Jurkat, Clone E6-1 (cell line): ENCODE measurements around the gene FOLR3.
"Not testable (repeated sequence)": the region's sequence is repeated elsewhere in the genome, so short reads cannot be mapped to it uniquely, and the experiment has no call there.

Experiments
- DNase-seq: peaks from one replicate; pipeline ENCODE4 v3.0.0-alpha.2; 2011; ENCODE audit warnings: low read depth, low spot score
- H3K4me3 ChIP-seq: 2 replicates; pipeline ENCODE4 v1.5.1; 2011; ENCODE audit warnings: mild to moderate bottlenecking, low read length, control low read depth, moderate library complexity

The FOLR3 gene

DNA sequence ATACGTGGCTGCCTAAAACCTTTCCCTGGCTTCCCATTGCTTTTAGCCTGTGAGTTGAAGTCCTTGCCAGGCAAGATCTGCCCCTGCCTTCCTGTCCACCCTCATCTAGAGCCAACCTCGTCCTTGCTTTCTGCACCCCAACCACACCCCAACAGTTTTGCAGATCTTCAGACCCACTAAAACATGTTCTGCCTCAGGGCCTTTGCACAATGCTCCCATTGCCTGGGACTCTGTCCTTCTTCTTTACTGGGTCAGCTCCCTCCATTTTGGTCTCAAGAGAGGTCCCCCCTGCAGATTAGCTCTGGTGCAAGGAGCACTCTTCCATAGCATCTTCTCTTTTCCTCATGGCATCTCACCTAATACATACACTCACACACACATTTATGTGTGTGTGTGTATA is 14.6 kb upstream of the FOLR3 start:
- DNase-seq: no peak
- H3K4me3 ChIP-seq: no peak overlapping the region

DNA sequence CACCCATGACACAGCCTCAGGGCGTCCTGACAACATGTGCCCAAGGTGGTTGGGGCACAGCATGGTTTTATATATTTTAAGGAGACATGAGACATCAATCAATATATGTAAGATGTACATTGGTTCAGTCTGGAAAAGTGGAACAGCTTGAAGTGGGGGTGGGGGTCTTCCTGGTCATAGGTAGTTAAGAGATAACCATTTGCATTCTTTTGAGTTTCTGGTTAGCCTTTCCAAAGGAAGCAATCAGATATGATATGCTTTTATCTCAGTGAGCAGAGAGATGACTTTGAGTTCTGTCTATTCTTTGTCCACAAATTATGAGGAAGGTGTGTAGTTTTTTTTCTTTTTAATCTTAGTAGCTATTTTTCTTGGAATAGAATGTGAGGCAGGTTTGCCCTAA is 12.9 kb upstream of the FOLR3 start:
- no peak for DNase-seq
- no peak overlapping the region for H3K4me3 ChIP-seq

GRCh38 chr11:72123117-72123653 is 12.3 kb upstream of the FOLR3 start:
- no peak overlapping the region for H3K4me3 ChIP-seq
- DNase-seq: no peak

- DNase-seq: no peak
Observed at GRCh38 chr11:72124046-72124445, 11.5 kb upstream of the FOLR3 start.

GRCh38 chr11:72125956-72126355 is 9.6 kb upstream of the FOLR3 start:
- H3K4me3 ChIP-seq: no peak overlapping the region
- DNase-seq: no peak

More at GRCh38 chr11:72124046-72124445, 11.5 kb upstream of the FOLR3 start:
- no peak overlapping the region for H3K4me3 ChIP-seq

GRCh38 chr11:72127923-72128322 is 7.6 kb upstream of the FOLR3 start:
- DNase-seq: no peak
- no peak overlapping the region for H3K4me3 ChIP-seq

DNA sequence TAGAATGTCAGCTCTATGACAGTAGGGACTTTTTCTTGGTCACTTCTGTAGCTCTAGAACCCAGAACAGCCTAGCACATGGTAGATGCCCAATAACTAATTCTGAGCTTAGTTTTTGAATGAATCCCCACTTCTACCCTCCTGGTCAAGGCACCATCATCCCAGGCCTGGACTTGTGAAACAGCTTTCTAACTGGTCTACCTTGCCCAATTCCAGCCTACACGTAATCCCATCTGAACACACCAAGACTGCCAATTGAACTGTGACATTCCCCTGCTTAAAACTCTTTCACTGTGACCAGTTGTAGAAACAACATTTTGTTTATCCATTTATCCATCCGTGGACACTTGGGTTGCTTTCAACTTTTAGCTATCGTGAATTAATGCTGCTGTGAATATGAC is 6.1 kb upstream of the FOLR3 start:
- no peak overlapping the region for H3K4me3 ChIP-seq
- DNase-seq: no peak

- DNase-seq: no peak
- H3K4me3 ChIP-seq: no peak overlapping the region
Observed at GRCh38 chr11:72132646-72133045, 2.9 kb upstream of the FOLR3 start.

DNA sequence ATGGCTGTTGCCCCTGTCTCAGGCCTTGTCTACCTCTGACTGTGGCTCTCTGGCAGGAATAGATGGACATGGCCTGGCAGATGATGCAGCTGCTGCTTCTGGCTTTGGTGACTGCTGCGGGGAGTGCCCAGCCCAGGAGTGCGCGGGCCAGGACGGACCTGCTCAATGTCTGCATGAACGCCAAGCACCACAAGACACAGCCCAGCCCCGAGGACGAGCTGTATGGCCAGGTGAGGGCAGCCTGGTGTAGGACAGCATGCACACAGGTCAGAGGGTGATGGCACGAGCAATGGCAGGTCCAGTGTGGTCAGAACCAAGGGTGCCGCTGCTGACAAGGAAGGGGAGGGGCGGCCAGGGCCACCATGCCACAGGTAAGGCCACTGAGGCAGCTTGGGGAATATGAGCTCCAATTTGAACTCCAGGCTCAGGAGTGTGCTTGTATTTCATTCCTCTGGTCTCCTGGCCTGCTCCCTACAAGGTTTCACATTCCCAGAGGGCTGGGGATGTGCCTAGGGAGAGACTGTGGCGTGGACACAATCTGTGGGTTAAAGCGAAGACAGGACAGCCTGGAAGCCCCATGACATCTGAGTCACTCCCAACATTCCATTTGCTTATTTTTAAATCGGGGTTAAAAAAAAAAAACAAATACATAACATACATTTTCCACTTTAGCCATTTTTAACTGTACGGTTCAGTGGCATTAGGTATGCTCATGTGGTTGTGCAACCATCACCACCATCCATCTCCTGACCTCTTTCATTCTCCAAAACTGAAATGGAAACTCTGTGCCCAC is 562 bp downstream of the FOLR3 start:
- no peak for DNase-seq
- no peak overlapping the region for H3K4me3 ChIP-seq

GRCh38 chr11:72136684-72137262 is 1.2 kb downstream of the FOLR3 start:
- no peak for DNase-seq
- H3K4me3 ChIP-seq: no peak overlapping the region

DNA sequence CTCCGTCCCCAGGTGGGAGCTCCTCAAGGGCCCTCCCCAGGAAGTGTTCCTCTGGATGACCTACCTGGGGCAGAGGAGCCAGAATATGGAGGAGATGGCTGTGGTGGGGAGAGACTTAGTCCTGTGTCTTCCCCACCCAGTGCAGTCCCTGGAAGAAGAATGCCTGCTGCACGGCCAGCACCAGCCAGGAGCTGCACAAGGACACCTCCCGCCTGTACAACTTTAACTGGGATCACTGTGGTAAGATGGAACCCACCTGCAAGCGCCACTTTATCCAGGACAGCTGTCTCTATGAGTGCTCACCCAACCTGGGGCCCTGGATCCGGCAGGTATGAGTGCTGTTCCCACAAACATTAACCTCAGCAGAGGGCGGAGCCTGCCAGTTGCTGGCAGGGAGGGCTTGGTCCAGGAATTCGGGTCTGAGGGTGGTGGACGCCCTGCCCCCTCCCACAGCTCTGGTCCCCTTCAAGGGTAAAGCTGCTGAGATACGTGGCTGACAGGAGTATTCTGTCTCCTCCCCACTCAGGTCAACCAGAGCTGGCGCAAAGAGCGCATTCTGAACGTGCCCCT is 3.4 kb downstream of the FOLR3 start:
- DNase-seq: no peak
- H3K4me3 ChIP-seq: no peak overlapping the region

DNA sequence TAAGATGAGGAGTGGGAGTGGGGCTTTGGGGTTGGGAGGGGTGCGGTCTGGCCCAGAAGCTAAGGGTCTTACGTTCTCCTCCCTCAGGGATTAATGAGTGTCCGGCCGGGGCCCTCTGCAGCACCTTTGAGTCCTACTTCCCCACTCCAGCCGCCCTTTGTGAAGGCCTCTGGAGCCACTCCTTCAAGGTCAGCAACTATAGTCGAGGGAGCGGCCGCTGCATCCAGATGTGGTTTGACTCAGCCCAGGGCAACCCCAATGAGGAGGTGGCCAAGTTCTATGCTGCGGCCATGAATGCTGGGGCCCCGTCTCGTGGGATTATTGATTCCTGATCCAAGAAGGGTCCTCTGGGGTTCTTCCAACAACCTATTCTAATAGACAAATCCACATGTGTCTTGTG is 4.0 kb downstream of the FOLR3 start:
- DNase-seq: no peak

GRCh38 chr11:72140661-72141060 is 5.1 kb downstream of the FOLR3 start:
- no peak for DNase-seq
- no peak overlapping the region for H3K4me3 ChIP-seq

More for the DNA sequence above, 4.0 kb downstream of the FOLR3 start:
- H3K4me3 ChIP-seq: no peak overlapping the region

DNA sequence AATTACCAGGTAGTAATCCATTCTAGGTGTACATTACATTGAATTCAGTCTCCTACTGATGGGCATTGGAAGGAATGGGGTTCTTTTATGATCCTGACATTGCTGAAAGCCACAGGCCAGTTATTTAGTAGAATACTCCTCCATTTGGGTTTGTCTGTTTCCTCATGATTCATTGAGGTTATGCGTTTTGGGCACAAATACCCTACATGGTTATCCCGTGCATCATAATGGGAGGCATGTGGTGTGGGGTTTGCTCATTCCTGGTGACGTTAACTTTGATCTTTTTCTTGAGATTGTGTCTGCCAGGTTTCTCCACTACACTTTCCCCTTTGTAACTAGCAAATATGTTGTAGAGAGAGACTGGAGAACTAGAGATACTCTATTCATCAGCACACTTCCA is 5.5 kb downstream of the FOLR3 start:
- no peak for DNase-seq
- H3K4me3 ChIP-seq: no peak overlapping the region

DNA sequence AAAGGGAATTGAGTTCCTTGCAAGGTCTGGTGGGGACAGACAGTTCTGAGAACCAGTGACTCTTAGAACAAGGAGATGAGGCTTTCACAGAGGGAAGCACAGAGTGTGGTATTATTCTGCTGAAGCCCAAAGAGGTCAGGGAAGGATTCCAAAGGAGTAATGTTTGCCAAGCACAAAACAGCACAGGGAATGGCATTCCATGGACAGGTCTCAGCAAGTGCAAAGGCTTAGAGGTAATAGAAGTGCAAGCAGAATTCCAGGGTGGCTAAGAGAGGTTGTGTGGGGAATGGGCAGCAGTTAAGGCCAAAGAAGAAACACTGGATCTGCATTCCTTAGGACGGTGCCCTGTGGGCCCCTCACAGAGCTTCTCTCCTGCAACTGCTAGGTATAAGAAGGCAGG is 6.6 kb downstream of the FOLR3 start:
- not testable (repeated sequence) for H3K4me3 ChIP-seq, DNase-seq

DNA sequence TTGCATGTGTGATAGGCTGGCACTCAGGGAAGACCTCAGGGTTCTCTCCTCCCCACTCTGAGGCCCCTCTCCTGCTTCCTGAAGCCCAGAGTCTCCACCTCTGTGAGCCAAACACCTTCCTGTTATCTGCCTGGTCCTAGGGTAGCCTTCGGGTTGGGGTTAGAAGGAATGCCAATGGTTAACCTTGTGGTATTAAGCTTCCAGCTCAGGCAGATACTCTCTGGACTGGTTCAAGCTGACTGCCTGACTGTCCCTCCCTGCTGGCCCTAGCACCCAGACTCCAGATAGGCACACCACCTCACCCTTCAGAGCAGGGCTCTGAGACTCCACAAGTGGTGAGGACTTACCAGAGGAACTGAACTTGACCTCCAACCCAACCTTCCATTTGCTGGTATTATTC is 7.0 kb downstream of the FOLR3 start:
- not testable (repeated sequence) for H3K4me3 ChIP-seq, DNase-seq

DNA sequence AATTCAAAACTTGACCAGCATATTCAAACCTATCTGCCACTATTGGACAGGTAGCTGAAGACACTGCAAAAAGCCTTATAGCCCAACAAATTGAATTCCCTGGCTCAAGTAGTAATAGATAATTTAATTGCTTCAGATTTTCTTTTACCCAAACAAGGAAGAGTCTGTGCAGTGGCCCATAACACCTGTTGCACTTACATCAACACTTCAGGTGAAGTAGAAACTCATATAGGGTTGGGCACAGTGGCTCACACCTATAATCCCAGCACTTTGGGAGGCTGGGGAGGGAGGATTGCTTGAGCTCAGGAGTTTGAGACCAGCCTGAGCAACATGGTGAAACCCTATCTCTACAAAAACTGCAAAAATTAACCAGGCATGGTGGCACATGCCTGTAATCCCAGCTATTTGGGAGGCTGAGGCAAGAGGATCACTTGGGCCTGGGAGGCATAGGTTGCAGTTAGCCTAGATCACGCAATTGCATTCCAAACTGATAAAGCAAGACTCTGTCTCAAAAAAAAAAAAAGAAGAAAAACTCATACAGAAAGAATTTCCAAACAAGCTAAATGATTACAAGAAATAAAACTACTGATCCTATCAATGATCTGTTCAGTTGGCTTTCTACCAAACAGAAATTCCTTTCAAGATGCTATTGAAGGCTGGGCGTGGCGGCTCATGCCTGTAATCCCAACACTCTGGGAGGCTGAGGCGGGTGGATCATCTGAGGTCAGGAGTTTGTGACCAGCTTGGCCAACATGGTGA is 9.5 kb downstream of the FOLR3 start:
- no peak overlapping the region for H3K4me3 ChIP-seq
- no peak for DNase-seq

DNA sequence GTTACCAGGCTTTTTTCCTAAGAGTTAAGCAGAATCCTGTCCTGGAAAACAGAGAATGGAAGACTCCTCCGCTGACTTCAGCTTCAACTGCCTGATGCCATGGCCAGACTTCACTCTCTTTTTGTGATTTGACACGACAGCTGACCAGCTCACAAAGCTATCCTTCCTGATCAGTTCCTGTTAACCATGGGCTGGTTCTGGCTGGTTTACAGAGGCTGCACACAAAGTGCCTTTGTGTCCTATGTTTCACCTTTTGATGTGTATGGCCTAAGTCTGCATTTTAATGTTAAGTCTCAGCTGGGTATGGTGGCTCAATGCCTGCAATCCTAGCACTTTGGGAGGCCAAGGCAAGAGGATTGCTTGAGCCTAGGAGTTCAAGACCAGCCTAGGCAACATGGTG is 11.1 kb downstream of the FOLR3 start:
- no peak for DNase-seq

GRCh38 chr11:72150882-72151281 is 15.4 kb downstream of the FOLR3 start:
- DNase-seq: no peak
- no peak overlapping the region for H3K4me3 ChIP-seq

More for the DNA sequence above, 11.1 kb downstream of the FOLR3 start:
- no peak overlapping the region for H3K4me3 ChIP-seq

DNA sequence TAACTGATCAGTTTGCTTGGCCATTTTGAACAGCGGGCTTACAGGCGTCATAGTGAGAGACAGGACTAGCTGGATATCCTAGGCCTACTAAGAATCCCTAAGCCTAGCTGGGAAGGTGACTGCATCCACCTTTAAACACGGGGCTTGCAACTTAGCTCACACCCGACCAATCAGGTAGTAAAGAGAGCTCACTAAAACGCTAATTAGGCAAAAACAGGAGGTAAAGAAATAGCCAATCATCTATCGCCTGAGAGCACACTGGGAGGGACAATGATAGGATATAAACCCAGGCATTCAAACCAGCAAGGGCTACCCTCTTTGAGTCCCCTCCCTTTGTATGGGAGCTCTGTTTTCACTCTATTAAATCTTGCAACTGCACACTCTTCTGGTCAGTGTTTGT is 18.3 kb downstream of the FOLR3 start:
- not testable (repeated sequence) for DNase-seq, H3K4me3 ChIP-seq
